ENCODE measurements around the gene OR3A2. TPM values are rescaled to one million over a fixed set of nuclear protein-coding genes. Genes with fewer than 3 reads are reported as not detected.
"Not testable (repeated sequence)": the region's sequence is repeated elsewhere in the genome, so short reads cannot be mapped to it uniquely, and the experiment has no call there.

OR3A2 gene
- total RNA-seq, 1 donor from 2014 or later: 1.0 TPM

GRCh38 chr17:3378321-3378720, 7.8 kb downstream of the OR3A2 start:
- H3K36me3 ChIP-seq (ENCODE audit: control insufficient read depth, insufficient read depth, low read length): no peaks in the 10 kb centered on the region
- DNase-seq (ENCODE audit: low read depth): no peak
- TF ChIP-seq CTCF (IDR thresholded peaks at IDR 0.05; ENCODE audit: insufficient read depth, low read length, poor library complexity, severe bottlenecking): no peak
- no peaks in the 10 kb centered on the region for H3K27me3 ChIP-seq (ENCODE audit: control insufficient read depth, insufficient read depth, low read length)
- no peak overlapping the region for H3K4me3 ChIP-seq (ENCODE audit: low read depth, low read length)

GRCh38 chr17:3371167-3371566, 14.9 kb downstream of the OR3A2 start:
- H3K36me3 ChIP-seq (ENCODE audit: control insufficient read depth, insufficient read depth, low read length); H3K4me3 ChIP-seq (ENCODE audit: low read depth, low read length); H3K27me3 ChIP-seq (ENCODE audit: control insufficient read depth, insufficient read depth, low read length); DNase-seq (ENCODE audit: low read depth): not testable (repeated sequence)

GRCh38 chr17:3342782-3343181, 43.3 kb downstream of the OR3A2 start:
- not testable (repeated sequence) for H3K36me3 ChIP-seq (ENCODE audit: control insufficient read depth, insufficient read depth, low read length); DNase-seq (ENCODE audit: low read depth)

GRCh38 chr17:3335876-3336275, 50.2 kb downstream of the OR3A2 start:
- no peaks in the 10 kb centered on the region for H3K36me3 ChIP-seq (ENCODE audit: control insufficient read depth, insufficient read depth, low read length)
- no peak for TF ChIP-seq CTCF (IDR thresholded peaks at IDR 0.05; ENCODE audit: insufficient read depth, low read length, poor library complexity, severe bottlenecking)
- no peak for DNase-seq (ENCODE audit: low read depth)
- H3K27me3 ChIP-seq (ENCODE audit: control insufficient read depth, insufficient read depth, low read length): no peaks in the 10 kb centered on the region
- H3K4me3 ChIP-seq (ENCODE audit: low read depth, low read length): no peak overlapping the region

More at GRCh38 chr17:3342782-3343181, 43.3 kb downstream of the OR3A2 start:
- H3K4me3 ChIP-seq (ENCODE audit: low read depth, low read length); H3K27me3 ChIP-seq (ENCODE audit: control insufficient read depth, insufficient read depth, low read length): not testable (repeated sequence)

GRCh38 chr17:3318336-3318735, 67.8 kb downstream of the OR3A2 start:
- H3K27me3 ChIP-seq (ENCODE audit: control insufficient read depth, insufficient read depth, low read length): no peaks in the 10 kb centered on the region
- no peak for DNase-seq (ENCODE audit: low read depth)
- TF ChIP-seq CTCF (IDR thresholded peaks at IDR 0.05; ENCODE audit: insufficient read depth, low read length, poor library complexity, severe bottlenecking): no peak
- no peak overlapping the region for H3K4me3 ChIP-seq (ENCODE audit: low read depth, low read length)
- H3K36me3 ChIP-seq (ENCODE audit: control insufficient read depth, insufficient read depth, low read length): no peaks in the 10 kb centered on the region

GRCh38 chr17:3316836-3317235, 69.3 kb downstream of the OR3A2 start:
- TF ChIP-seq CTCF (IDR thresholded peaks at IDR 0.05; ENCODE audit: insufficient read depth, low read length, poor library complexity, severe bottlenecking): no peak

GRCh38 chr17:3308603-3309002, 77.5 kb downstream of the OR3A2 start:
- no peaks in the 10 kb centered on the region for H3K27me3 ChIP-seq (ENCODE audit: control insufficient read depth, insufficient read depth, low read length)
- no peak for DNase-seq (ENCODE audit: low read depth)
- no peaks in the 10 kb centered on the region for H3K36me3 ChIP-seq (ENCODE audit: control insufficient read depth, insufficient read depth, low read length)
- no peak for TF ChIP-seq CTCF (IDR thresholded peaks at IDR 0.05; ENCODE audit: insufficient read depth, low read length, poor library complexity, severe bottlenecking)
- no peak overlapping the region for H3K4me3 ChIP-seq (ENCODE audit: low read depth, low read length)

More at GRCh38 chr17:3316836-3317235, 69.3 kb downstream of the OR3A2 start:
- no peaks in the 10 kb centered on the region for H3K27me3 ChIP-seq (ENCODE audit: control insufficient read depth, insufficient read depth, low read length)
- no peaks in the 10 kb centered on the region for H3K36me3 ChIP-seq (ENCODE audit: control insufficient read depth, insufficient read depth, low read length)
- H3K4me3 ChIP-seq (ENCODE audit: low read depth, low read length): no peak overlapping the region
- DNase-seq (ENCODE audit: low read depth): no peak

Data from kidney epithelial cell (primary cell).